ENCODE results near the gene SDF4. TPM values are rescaled to one million over a fixed set of nuclear protein-coding genes. Genes with fewer than 3 reads are reported as not detected.

SDF4 gene
- total RNA-seq, 1 donor from 2014 or later = 18.4 TPM

Small RNA genes lying within 50 kb of the gene (small RNA-seq; reads per million reads assigned to genes)
- gene MIR200A (0.12 reads per million), gene MIR200B (1.6 reads per million, percentile 81 among the genes with 10 or more reads in this experiment), gene MIR429 (0.23 reads per million)

Other genes with a start within 250 kb of the SDF4 start
- 0.47 TPM for gene PERM1, start 249.9 kb downstream of the SDF4 start, total RNA-seq
- gene HES4, start 231.9 kb downstream of the SDF4 start, total RNA-seq = 15.1 TPM
- gene ISG15, start 218.5 kb downstream of the SDF4 start, total RNA-seq = 15.0 TPM
- gene AGRN, start 211.9 kb downstream of the SDF4 start, total RNA-seq = 71.9 TPM
- not detected for gene RNF223, start 157.7 kb downstream of the SDF4 start, total RNA-seq
- 5.5 TPM for gene C1orf159, start 115.9 kb downstream of the SDF4 start, total RNA-seq
- gene TTLL10, start 58.1 kb downstream of the SDF4 start, total RNA-seq = not detected
- not detected for gene TNFRSF18, start 25.4 kb downstream of the SDF4 start, total RNA-seq
- not detected for gene TNFRSF4, start 17.8 kb downstream of the SDF4 start, total RNA-seq
- gene B3GALT6, start 236 bp upstream of the SDF4 start, total RNA-seq = 27.1 TPM
- gene C1QTNF12, start 14.7 kb upstream of the SDF4 start, total RNA-seq = not detected
- 39.6 TPM for gene UBE2J2, start 41.9 kb upstream of the SDF4 start, total RNA-seq
- 2.2 TPM for gene SCNN1D, start 48.4 kb upstream of the SDF4 start, total RNA-seq
- 51.3 TPM for gene ACAP3, start 75.9 kb upstream of the SDF4 start, total RNA-seq
- 8.0 TPM for gene PUSL1, start 76.6 kb upstream of the SDF4 start, total RNA-seq
- gene INTS11, start 92.7 kb upstream of the SDF4 start, total RNA-seq = 28.2 TPM
- gene CPTP, start 92.8 kb upstream of the SDF4 start, total RNA-seq = 12.3 TPM
- gene TAS1R3, start 99.3 kb upstream of the SDF4 start, total RNA-seq = 0.31 TPM
- 70.7 TPM for gene DVL1, start 117.4 kb upstream of the SDF4 start, total RNA-seq
- 11.5 TPM for gene MXRA8, start 126.6 kb upstream of the SDF4 start, total RNA-seq
- gene AURKAIP1, start 143.2 kb upstream of the SDF4 start, total RNA-seq = 26.2 TPM
- 116 TPM for gene CCNL2, start 167.3 kb upstream of the SDF4 start, total RNA-seq
- 50.4 TPM for gene MRPL20, start 175.3 kb upstream of the SDF4 start, total RNA-seq
- 1.4 TPM for gene ANKRD65, start 189.3 kb upstream of the SDF4 start, total RNA-seq
- gene VWA1, start 203.7 kb upstream of the SDF4 start, total RNA-seq = 4.1 TPM
- gene ATAD3C, start 217.7 kb upstream of the SDF4 start, total RNA-seq = 0.62 TPM
- 11.7 TPM for gene ATAD3B, start 239.8 kb upstream of the SDF4 start, total RNA-seq

Data from occipital lobe (tissue), 2 donors.